H9 (cell line): Measurements from ENCODE around the gene TBR1. TPM values are rescaled to one million over a fixed set of nuclear protein-coding genes. Genes with fewer than 3 reads are reported as not detected.

ENCODE experiments used
- DNase-seq: peaks from one replicate; pipeline ENCODE4 v3.0.0-alpha.2; 2017
- H2AFZ ChIP-seq: one replicate; pipeline ENCODE4 v1.6.1; 2013; ENCODE audit warnings: mild to moderate bottlenecking, low read length, control low read depth, moderate library complexity
- H2AK5ac ChIP-seq: 2 replicates; pipeline ENCODE4 v1.6.1; 2013; ENCODE audit warnings: low read length, control low read depth, mixed read lengths; ENCODE audit not compliant: insufficient read length
- H2BK120ac ChIP-seq: one replicate; pipeline ENCODE4 v1.6.1; 2013; ENCODE audit warnings: low read depth, mild to moderate bottlenecking, low read length, control low read depth, inconsistent platforms; ENCODE audit not compliant: poor library complexity, severe bottlenecking
- H2BK12ac ChIP-seq: 2 replicates; pipeline ENCODE4 v1.6.1; 2013; ENCODE audit warnings: low read length, control low read depth, mixed read lengths, low read depth; ENCODE audit not compliant: insufficient read length
- H2BK15ac ChIP-seq: 2 replicates; pipeline ENCODE4 v1.6.1; 2013; ENCODE audit warnings: low read depth, low read length, control low read depth
- H2BK20ac ChIP-seq: one replicate; pipeline ENCODE4 v1.6.1; 2013; ENCODE audit warnings: low read depth, mild to moderate bottlenecking, low read length, control low read depth, inconsistent platforms; ENCODE audit not compliant: poor library complexity, severe bottlenecking
- H2BK5ac ChIP-seq: 2 replicates; pipeline ENCODE4 v1.6.1; 2013; ENCODE audit warnings: low read length, control low read depth, mixed read lengths; ENCODE audit not compliant: insufficient read length
- H3K14ac ChIP-seq: 2 replicates; pipeline ENCODE4 v1.6.1; 2013; ENCODE audit warnings: low read length, control low read depth; ENCODE audit not compliant: insufficient read depth
- H3K18ac ChIP-seq: 2 replicates; pipeline ENCODE4 v1.6.1; 2013; ENCODE audit warnings: low read depth, mild to moderate bottlenecking, mixed read lengths, low read length, control low read depth; ENCODE audit not compliant: insufficient read length
- H3K23ac ChIP-seq: 2 replicates; pipeline ENCODE4 v1.6.1; 2013; ENCODE audit warnings: low read length, control low read depth, mixed read lengths, low read depth; ENCODE audit not compliant: insufficient read length
- H3K23me2 ChIP-seq: 2 replicates; pipeline ENCODE4 v1.6.1; 2013; ENCODE audit warnings: low read depth, mild to moderate bottlenecking, mixed read lengths, low read length, control low read depth; ENCODE audit not compliant: insufficient read length, poor library complexity, severe bottlenecking
- H3K27ac ChIP-seq: 2 replicates; pipeline ENCODE4 v1.5.1; 2013; ENCODE audit warnings: low read length, control low read depth, mixed read lengths, low read depth; ENCODE audit not compliant: insufficient read length
- H3K27me3 ChIP-seq: 2 replicates; pipeline ENCODE4 v1.6.1; 2013; ENCODE audit warnings: low read length, control low read depth, inconsistent platforms; ENCODE audit not compliant: insufficient read depth
- H3K4ac ChIP-seq: 2 replicates; pipeline ENCODE4 v1.6.1; 2013; ENCODE audit warnings: low read depth, mild to moderate bottlenecking, control low read depth, inconsistent platforms, low read length, moderate library complexity
- H3K4me1 ChIP-seq: 2 replicates; pipeline ENCODE4 v1.6.1; 2013; ENCODE audit warnings: low read length, control low read depth, inconsistent platforms; ENCODE audit not compliant: insufficient read depth
- H3K4me2 ChIP-seq: 2 replicates; pipeline ENCODE4 v1.6.1; 2013; ENCODE audit warnings: low read length, control low read depth, mixed read lengths; ENCODE audit not compliant: insufficient read length, insufficient read depth
- H3K56ac ChIP-seq: 2 replicates; pipeline ENCODE4 v1.6.1; 2013; ENCODE audit warnings: low read depth, mild to moderate bottlenecking, mixed read lengths, low read length, control low read depth; ENCODE audit not compliant: insufficient read length
- H3K79me1 ChIP-seq: 2 replicates; pipeline ENCODE4 v1.6.1; 2013; ENCODE audit warnings: low read depth, mild to moderate bottlenecking, moderate library complexity, low read length, control low read depth, inconsistent platforms; ENCODE audit not compliant: insufficient read depth, poor library complexity, severe bottlenecking
- H3K79me2 ChIP-seq: 2 replicates; pipeline ENCODE4 v1.6.1; 2013; ENCODE audit warnings: low read length, control low read depth, inconsistent platforms; ENCODE audit not compliant: insufficient read depth
- H3K9ac ChIP-seq: 2 replicates; pipeline ENCODE4 v1.6.1; 2013; ENCODE audit warnings: low read length, control low read depth, mixed read lengths; ENCODE audit not compliant: insufficient read length; ENCODE audit errors: extremely low read depth
- H3K9me3 ChIP-seq: one replicate; pipeline ENCODE4 v1.6.1; 2013; ENCODE audit warnings: low read depth, low read length, inconsistent platforms; ENCODE audit not compliant: control insufficient read depth
- H3T11ph ChIP-seq: one replicate; pipeline ENCODE4 v1.6.1; 2013; ENCODE audit warnings: mild to moderate bottlenecking, low read length, control low read depth, inconsistent platforms
- H4K20me1 ChIP-seq: one replicate; pipeline ENCODE4 v1.6.1; 2013; ENCODE audit not compliant: control insufficient read depth, insufficient read length, insufficient read depth
- H4K5ac ChIP-seq: 2 replicates; pipeline ENCODE4 v1.6.1; 2013; ENCODE audit warnings: low read depth, mild to moderate bottlenecking, mixed read lengths, low read length, control low read depth; ENCODE audit not compliant: insufficient read length
- H4K8ac ChIP-seq: replicated peaks from 2 replicates; pipeline ENCODE4 v1.6.1; 2013; ENCODE audit warnings: low read length, control low read depth, mixed read lengths, low read depth; ENCODE audit not compliant: insufficient read length
- H4K91ac ChIP-seq: 2 replicates; pipeline ENCODE4 v1.6.1; 2013; ENCODE audit warnings: low read depth, mild to moderate bottlenecking, moderate library complexity, mixed read lengths, low read length, control low read depth; ENCODE audit not compliant: insufficient read length
- H3K27ac Mint-ChIP-seq, 3 experiments: 2 replicates in 2 of 3; 3 replicates in 1 of 3; pipeline ENCODE4 v1.8.0; 2020 to 2021; ENCODE audit warnings: mixed read lengths in 3 of 3, mild to moderate bottlenecking in 1 of 3, moderate library complexity in 1 of 3
- H3K27me3 Mint-ChIP-seq: 2 replicates; pipeline ENCODE4 v1.8.0; 2021; ENCODE audit warnings: low read depth, mild to moderate bottlenecking, moderate library complexity, mixed read lengths
- H3K36me3 Mint-ChIP-seq, 3 experiments: 2 replicates in 2 of 3; 3 replicates in 1 of 3; pipeline ENCODE4 v1.8.0; 2020 to 2021; ENCODE audit warnings: low read depth in 3 of 3, mixed read lengths in 3 of 3; ENCODE audit not compliant: insufficient read depth in 1 of 3
- H3K4me1 Mint-ChIP-seq, 2 experiments: 2 replicates each; pipeline ENCODE4 v1.8.0; 2020; ENCODE audit warnings: mixed read lengths in 2 of 2
- H3K4me3 Mint-ChIP-seq, 2 experiments: 2 replicates in 1 of 2; 3 replicates in 1 of 2; pipeline ENCODE4 v1.8.0; 2020 to 2021; ENCODE audit warnings: mild to moderate bottlenecking in 2 of 2, mixed read lengths in 2 of 2, moderate library complexity in 1 of 2
- H3K9me3 Mint-ChIP-seq, 2 experiments: 2 replicates in 1 of 2; 3 replicates in 1 of 2; pipeline ENCODE4 v1.8.0; 2020; ENCODE audit warnings: mild to moderate bottlenecking in 2 of 2, mixed read lengths in 2 of 2, moderate library complexity in 1 of 2
- CTCF ChIP-seq: fragments of 200-600 bp; sonication (generic); conservative IDR thresholded peaks from 3 replicates; pipeline ENCODE4 v1.8.0; 2021; ENCODE audit warnings: antibody characterized with exemption, mild to moderate bottlenecking
- WGBS: extraction: QIAGEN DNeasy Blood & Tissue Kit; methylation state at CpG from one replicate; pipeline ENCODE4 v1.1.7; 2013; ENCODE audit warnings: missing lambda C conversion rate, low lambda C conversion rate, mixed read lengths; ENCODE audit not compliant: insufficient read length; ENCODE audit errors: extremely low coverage; 5-methylcytosine and 5-hydroxymethylcytosine counted together
- total RNA-seq: library from RNA; stranded (reverse); gene quantifications from 2 replicates; pipeline ENCODE4 v1.2.1, GENCODE V29; 2021

Gene TBR1
- total RNA-seq, 1 experiment from 2014 or later: 0.24 TPM

GRCh38 chr2:161367675-161368074, 48.4 kb upstream of the TBR1 start:
- H4K5ac ChIP-seq: no peak overlapping the region
- no peak overlapping the region for H2AFZ ChIP-seq
- no peak overlapping the region for H3K23ac ChIP-seq
- Mint-ChIP-seq H3K4me3 (no peak overlapping the region; a peak in 1 of 5 replicates), H3K27ac (no peak overlapping the region; a peak in 1 of 7 replicates), H3K36me3 (peaks cover 8 to 22% (median 16%) of the 10 kb centered on the region in 3 experiments), H3K9me3 (peaks cover 4 to 8% of the 10 kb centered on the region in 2 experiments), H3K4me1 (peaks cover 52 to 57% of the 10 kb centered on the region in 2 experiments), H3K27me3 (no peaks in the 10 kb centered on the region)
- no peak overlapping the region for H3K27ac ChIP-seq
- no peak for TF ChIP-seq CTCF
- no peak overlapping the region for H2BK15ac ChIP-seq
- H2AK5ac ChIP-seq: no peak overlapping the region
- H3K27me3 ChIP-seq: no peaks in the 10 kb centered on the region
- H4K8ac ChIP-seq: no peak overlapping the region
- no peak overlapping the region for H2BK120ac ChIP-seq
- no peaks in the 10 kb centered on the region for H3K23me2 ChIP-seq
- no peak for DNase-seq
- H4K91ac ChIP-seq: no peak overlapping the region
- H3K56ac ChIP-seq: no peak overlapping the region
- no peak overlapping the region for H2BK20ac ChIP-seq
- WGBS: no CpG with 5 or more reads among the region's 3 CpGs
- no peak overlapping the region for H3K18ac ChIP-seq
- peaks cover 5% of the 10 kb centered on the region; the same call in 1 of the 2 replicates for H3K79me2 ChIP-seq
- no peak overlapping the region for H2BK5ac ChIP-seq
- no peak overlapping the region for H3K4me2 ChIP-seq
- H3K79me1 ChIP-seq: no peaks in the 10 kb centered on the region
- no peak overlapping the region for H2BK12ac ChIP-seq
- no peak overlapping the region for H3K4ac ChIP-seq
- H3T11ph ChIP-seq: no peak overlapping the region
- H3K9ac ChIP-seq: no peak overlapping the region
- H3K14ac ChIP-seq: no peak overlapping the region
- no peaks in the 10 kb centered on the region for H3K9me3 ChIP-seq
- no peaks in the 10 kb centered on the region for H4K20me1 ChIP-seq
- peaks cover 9% of the 10 kb centered on the region; the same call in 1 of the 2 replicates for H3K4me1 ChIP-seq
